Neural cell (in vitro differentiated cells): ENCODE data around the gene WNT5B. TPM values are rescaled to one million over a fixed set of nuclear protein-coding genes. Genes with fewer than 3 reads are reported as not detected.

Experiments used
- H2AFZ ChIP-seq: fragments of 200-600, 300-800 bp; sonication (generic), shearing (Covaris generic); 2 replicates; pipeline ENCODE4 v1.6.0; 2014; ENCODE audit warnings: low read depth, mild to moderate bottlenecking, antibody characterized with exemption, low read length, moderate library complexity
- H3F3A ChIP-seq: fragments of 200-600 bp; shearing (Covaris generic); 2 replicates; pipeline ENCODE4 v1.6.1; 2016; ENCODE audit warnings: mild to moderate bottlenecking, moderate library complexity, mixed read lengths, antibody characterized with exemption, low read length; ENCODE audit not compliant: insufficient read depth, poor library complexity, severe bottlenecking
- H3K27ac ChIP-seq: fragments of 200-600, 300-800 bp; sonication (generic), shearing (Covaris generic); 2 replicates; pipeline ENCODE4 v1.5.1; 2014; ENCODE audit warnings: mild to moderate bottlenecking, low read length, moderate library complexity
- H3K27me3 ChIP-seq: fragments of 300-800, 200-600 bp; sonication (generic), shearing (Covaris generic); 2 replicates; pipeline ENCODE4 v1.6.0; 2014; ENCODE audit warnings: mild to moderate bottlenecking, low read depth, low read length, moderate library complexity; ENCODE audit not compliant: insufficient read depth
- H3K36me3 ChIP-seq: fragments of 300-800, 200-600 bp; sonication (generic), shearing (Covaris generic); 2 replicates; pipeline ENCODE4 v1.5.1; 2014; ENCODE audit warnings: mild to moderate bottlenecking, antibody characterized with exemption, low read length, moderate library complexity; ENCODE audit not compliant: insufficient read depth
- H3K4me2 ChIP-seq: fragments of 300-800, 200-600 bp; sonication (generic), shearing (Covaris generic); 2 replicates; pipeline ENCODE4 v1.6.0; 2014; ENCODE audit warnings: mild to moderate bottlenecking, low read length
- H3K4me3 ChIP-seq: fragments of 300-800, 200-600 bp; sonication (generic), shearing (Covaris generic); 2 replicates; pipeline ENCODE4 v1.5.1; 2014; ENCODE audit warnings: mild to moderate bottlenecking, low read length, moderate library complexity
- H3K79me2 ChIP-seq: fragments of 200-600 bp; shearing (Covaris generic); replicated peaks from 2 replicates; pipeline ENCODE4 v1.6.0; 2014; ENCODE audit warnings: mild to moderate bottlenecking, low read length, moderate library complexity; ENCODE audit not compliant: insufficient read depth
- H3K9ac ChIP-seq: fragments of 300-800, 200-600 bp; sonication (generic), shearing (Covaris generic); 2 replicates; pipeline ENCODE4 v1.6.1; 2016; ENCODE audit warnings: mild to moderate bottlenecking, low read length, mixed read lengths
- H3K9me2 ChIP-seq: fragments of 200-600 bp; shearing (Covaris generic); 2 replicates; pipeline ENCODE4 v1.6.1; 2016; ENCODE audit warnings: mild to moderate bottlenecking, low read length, mixed read lengths; ENCODE audit not compliant: insufficient read depth
- H3K9me3 ChIP-seq: fragments of 200-600, 300-800 bp; sonication (generic), shearing (Covaris generic); 2 replicates; pipeline ENCODE4 v1.6.1; 2016; ENCODE audit warnings: mild to moderate bottlenecking, mixed run types, low read length, moderate library complexity, mixed read lengths
- H4K20me1 ChIP-seq: fragments of 200-600 bp; shearing (Covaris generic); 2 replicates; pipeline ENCODE4 v1.6.1; 2016; ENCODE audit warnings: mild to moderate bottlenecking, mixed run types; ENCODE audit not compliant: insufficient read depth
- EP300 ChIP-seq: fragments of 450-650 bp; conservative IDR thresholded peaks from 2 replicates; pipeline ENCODE4 v1.6.1; 2014; ENCODE audit warnings: antibody characterized with exemption, mild to moderate bottlenecking, moderate library complexity; ENCODE audit not compliant: poor library complexity, severe bottlenecking
- EZH2 ChIP-seq: fragments of 200-600, 300-800 bp; shearing (Covaris generic), sonication (generic); IDR thresholded peaks from 2 replicates; pipeline ENCODE4 v1.6.1; 2014; ENCODE audit warnings: antibody characterized with exemption, low read length, borderline replicate concordance, mild to moderate bottlenecking; ENCODE audit not compliant: insufficient read depth, poor library complexity, severe bottlenecking
- MXI1 ChIP-seq: fragments of 450-650 bp; conservative IDR thresholded peaks from 2 replicates; pipeline ENCODE4 v1.6.1; 2014; ENCODE audit warnings: antibody characterized with exemption, mild to moderate bottlenecking; ENCODE audit not compliant: poor library complexity, severe bottlenecking
- POLR2AphosphoS5 ChIP-seq: IDR thresholded peaks from 2 replicates; pipeline ENCODE4 v1.6.1; 2012
- RAD21 ChIP-seq: fragments of 450-650 bp; conservative IDR thresholded peaks from 2 replicates; pipeline ENCODE4 v1.6.1; 2014; ENCODE audit warnings: antibody characterized with exemption, mild to moderate bottlenecking, moderate library complexity
- SMC3 ChIP-seq: fragments of 450-650 bp; conservative IDR thresholded peaks from 2 replicates; pipeline ENCODE4 v1.6.1; 2014; ENCODE audit warnings: antibody characterized with exemption, mild to moderate bottlenecking, moderate library complexity; ENCODE audit not compliant: poor library complexity
- TAF1 ChIP-seq: IDR thresholded peaks from 2 replicates; pipeline ENCODE4 v1.6.1; 2012; ENCODE audit warnings: low read depth
- polyA plus RNA-seq: library from polyadenylated mRNA; depleted of rRNA; stranded (reverse); fragments of >200 nt; gene quantifications from 2 replicates; pipeline ENCODE4 v1.2.3, GENCODE V29; 2014
- TF ChIP-seq, protein P1 (sequence below): fragments of 450-650 bp; IDR thresholded peaks from 2 replicates; pipeline ENCODE4 v1.5.1; 2014; ENCODE audit warnings: antibody characterized with exemption, mild to moderate bottlenecking, moderate library complexity; ENCODE audit not compliant: poor library complexity, severe bottlenecking
- TF ChIP-seq, protein P2 (sequence below): IDR thresholded peaks from 2 replicates; pipeline ENCODE4 v1.6.1; 2012; ENCODE audit warnings: borderline replicate concordance

WNT5B gene
- polyA plus RNA-seq, 1 donor from 2014 or later, result 17.0 TPM

DNA sequence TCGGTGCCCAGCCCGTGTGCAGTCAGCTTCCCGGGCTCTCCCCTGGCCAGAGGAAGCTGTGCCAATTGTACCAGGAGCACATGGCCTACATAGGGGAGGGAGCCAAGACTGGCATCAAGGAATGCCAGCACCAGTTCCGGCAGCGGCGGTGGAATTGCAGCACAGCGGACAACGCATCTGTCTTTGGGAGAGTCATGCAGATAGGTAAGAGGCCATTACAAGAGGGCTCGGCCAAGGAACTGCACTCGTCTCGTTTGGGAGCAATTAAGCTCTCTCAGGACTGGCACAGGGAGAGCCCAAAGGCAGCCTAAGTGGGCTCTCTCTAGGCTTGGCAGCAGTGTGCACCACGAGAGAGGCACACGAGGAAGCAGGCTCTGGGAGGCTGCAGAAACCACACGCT is 3.7 kb downstream of the WNT5B start:
- peaks cover 2% of the 10 kb centered on the region for H3F3A ChIP-seq
- H2AFZ ChIP-seq, result no peak overlapping the region
- H3K36me3 ChIP-seq, result no peaks in the 10 kb centered on the region
- no peak overlapping the region for H3K27ac ChIP-seq
- no peaks in the 10 kb centered on the region for H3K9me3 ChIP-seq
- no peak overlapping the region for H3K9ac ChIP-seq
- no peaks in the 10 kb centered on the region for H3K9me2 ChIP-seq
- H3K79me2 ChIP-seq, result no peaks in the 10 kb centered on the region
- no peak overlapping the region for H3K4me3 ChIP-seq
- no peak for TF ChIP-seq EZH2
- TF ChIP-seq POLR2AphosphoS5, result no peak
- no peak for TF ChIP-seq EP300
- no peak for TF ChIP-seq TAF1
- TF ChIP-seq MXI1, result no peak
- no peak for TF ChIP-seq RAD21
- TF ChIP-seq, protein P1, sequence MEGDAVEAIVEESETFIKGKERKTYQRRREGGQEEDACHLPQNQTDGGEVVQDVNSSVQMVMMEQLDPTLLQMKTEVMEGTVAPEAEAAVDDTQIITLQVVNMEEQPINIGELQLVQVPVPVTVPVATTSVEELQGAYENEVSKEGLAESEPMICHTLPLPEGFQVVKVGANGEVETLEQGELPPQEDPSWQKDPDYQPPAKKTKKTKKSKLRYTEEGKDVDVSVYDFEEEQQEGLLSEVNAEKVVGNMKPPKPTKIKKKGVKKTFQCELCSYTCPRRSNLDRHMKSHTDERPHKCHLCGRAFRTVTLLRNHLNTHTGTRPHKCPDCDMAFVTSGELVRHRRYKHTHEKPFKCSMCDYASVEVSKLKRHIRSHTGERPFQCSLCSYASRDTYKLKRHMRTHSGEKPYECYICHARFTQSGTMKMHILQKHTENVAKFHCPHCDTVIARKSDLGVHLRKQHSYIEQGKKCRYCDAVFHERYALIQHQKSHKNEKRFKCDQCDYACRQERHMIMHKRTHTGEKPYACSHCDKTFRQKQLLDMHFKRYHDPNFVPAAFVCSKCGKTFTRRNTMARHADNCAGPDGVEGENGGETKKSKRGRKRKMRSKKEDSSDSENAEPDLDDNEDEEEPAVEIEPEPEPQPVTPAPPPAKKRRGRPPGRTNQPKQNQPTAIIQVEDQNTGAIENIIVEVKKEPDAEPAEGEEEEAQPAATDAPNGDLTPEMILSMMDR, result no peak
- no peak for TF ChIP-seq SMC3
- H4K20me1 ChIP-seq, result no peaks in the 10 kb centered on the region
- no peaks in the 10 kb centered on the region for H3K27me3 ChIP-seq
- no peak overlapping the region for H3K4me2 ChIP-seq

DNA sequence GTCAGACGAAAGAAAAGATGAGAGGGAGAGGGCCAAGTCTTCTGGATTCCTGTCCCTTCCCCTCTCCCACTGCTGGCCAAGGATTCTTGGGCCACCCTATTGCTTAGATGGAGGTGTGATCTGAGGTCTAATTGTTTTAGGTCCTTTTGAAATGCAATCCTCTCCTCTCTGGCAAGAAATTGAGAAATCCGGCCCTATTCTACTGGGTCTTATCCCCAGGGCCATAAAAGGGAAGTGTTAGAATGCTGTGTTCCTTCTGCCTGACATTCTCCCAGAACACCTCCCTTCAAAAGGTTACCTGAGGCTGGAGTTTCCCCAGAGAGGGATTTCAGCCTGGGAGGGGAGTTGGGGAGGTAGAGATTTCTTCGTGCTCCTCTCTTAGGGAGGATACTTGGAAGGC is 4.4 kb downstream of the WNT5B start:
- TF ChIP-seq SMC3 (no peak), EZH2 (no peak), POLR2AphosphoS5 (no peak), EP300 (no peak), MXI1 (no peak), TAF1 (no peak), RAD21 (no peak)
- TF ChIP-seq, protein P2, sequence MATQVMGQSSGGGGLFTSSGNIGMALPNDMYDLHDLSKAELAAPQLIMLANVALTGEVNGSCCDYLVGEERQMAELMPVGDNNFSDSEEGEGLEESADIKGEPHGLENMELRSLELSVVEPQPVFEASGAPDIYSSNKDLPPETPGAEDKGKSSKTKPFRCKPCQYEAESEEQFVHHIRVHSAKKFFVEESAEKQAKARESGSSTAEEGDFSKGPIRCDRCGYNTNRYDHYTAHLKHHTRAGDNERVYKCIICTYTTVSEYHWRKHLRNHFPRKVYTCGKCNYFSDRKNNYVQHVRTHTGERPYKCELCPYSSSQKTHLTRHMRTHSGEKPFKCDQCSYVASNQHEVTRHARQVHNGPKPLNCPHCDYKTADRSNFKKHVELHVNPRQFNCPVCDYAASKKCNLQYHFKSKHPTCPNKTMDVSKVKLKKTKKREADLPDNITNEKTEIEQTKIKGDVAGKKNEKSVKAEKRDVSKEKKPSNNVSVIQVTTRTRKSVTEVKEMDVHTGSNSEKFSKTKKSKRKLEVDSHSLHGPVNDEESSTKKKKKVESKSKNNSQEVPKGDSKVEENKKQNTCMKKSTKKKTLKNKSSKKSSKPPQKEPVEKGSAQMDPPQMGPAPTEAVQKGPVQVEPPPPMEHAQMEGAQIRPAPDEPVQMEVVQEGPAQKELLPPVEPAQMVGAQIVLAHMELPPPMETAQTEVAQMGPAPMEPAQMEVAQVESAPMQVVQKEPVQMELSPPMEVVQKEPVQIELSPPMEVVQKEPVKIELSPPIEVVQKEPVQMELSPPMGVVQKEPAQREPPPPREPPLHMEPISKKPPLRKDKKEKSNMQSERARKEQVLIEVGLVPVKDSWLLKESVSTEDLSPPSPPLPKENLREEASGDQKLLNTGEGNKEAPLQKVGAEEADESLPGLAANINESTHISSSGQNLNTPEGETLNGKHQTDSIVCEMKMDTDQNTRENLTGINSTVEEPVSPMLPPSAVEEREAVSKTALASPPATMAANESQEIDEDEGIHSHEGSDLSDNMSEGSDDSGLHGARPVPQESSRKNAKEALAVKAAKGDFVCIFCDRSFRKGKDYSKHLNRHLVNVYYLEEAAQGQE, result no peak
- TF ChIP-seq, protein P1, result no peak
- H4K20me1 ChIP-seq, result no peaks in the 10 kb centered on the region
- H3K4me2 ChIP-seq, result no peak overlapping the region

More for the DNA sequence above, 4.4 kb downstream of the WNT5B start:
- Histone ChIP-seq H3F3A (peaks cover 2% of the 10 kb centered on the region), H2AFZ (no peak overlapping the region), H3K9me3 (no peaks in the 10 kb centered on the region), H3K27ac (no peak overlapping the region), H3K27me3 (no peaks in the 10 kb centered on the region), H3K9ac (no peak overlapping the region), H3K79me2 (no peaks in the 10 kb centered on the region), H3K36me3 (no peaks in the 10 kb centered on the region), H3K4me3 (no peak overlapping the region), H3K9me2 (no peaks in the 10 kb centered on the region)
